A673 (cell line): ENCODE measurements around the gene GPM6B.

Source experiments
- EZH2 ChIP-seq: fragments of 200-600 bp; sonication (generic); IDR thresholded peaks from 2 replicates; pipeline ENCODE4 v1.6.1; 2017; ENCODE audit warnings: borderline replicate concordance, low read depth, mild to moderate bottlenecking, mixed read lengths, antibody characterized with exemption, low read length; ENCODE audit not compliant: poor library complexity, severe bottlenecking
- TF ChIP-seq, protein P1 (sequence below): fragments of 300-800, 200-600 bp; sonication (generic); conservative IDR thresholded peaks from 2 replicates; pipeline ENCODE4 v1.5.1; 2017; ENCODE audit warnings: low read depth, mild to moderate bottlenecking, antibody characterized with exemption, low read length, moderate library complexity, mixed read lengths

DNA sequence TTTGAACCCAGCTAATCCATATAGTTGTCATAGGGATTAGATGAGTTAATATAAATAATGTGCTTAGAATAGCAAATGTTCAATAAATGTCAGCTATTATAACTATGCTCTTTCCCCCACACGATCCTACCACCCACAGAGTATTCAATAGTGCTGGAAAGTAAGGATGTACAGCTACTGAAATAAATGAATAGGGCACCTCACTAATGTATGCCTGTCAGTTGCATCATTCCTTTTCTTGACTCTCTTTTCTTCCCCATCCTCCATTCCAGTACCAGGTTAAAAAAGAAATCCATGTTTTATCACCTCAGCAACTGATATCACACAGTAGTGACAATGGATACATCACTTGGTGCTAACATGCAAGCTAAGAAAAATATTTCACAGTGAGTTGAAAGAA lies 42.8 kb upstream of the GPM6B start:
- TF ChIP-seq, protein P1, sequence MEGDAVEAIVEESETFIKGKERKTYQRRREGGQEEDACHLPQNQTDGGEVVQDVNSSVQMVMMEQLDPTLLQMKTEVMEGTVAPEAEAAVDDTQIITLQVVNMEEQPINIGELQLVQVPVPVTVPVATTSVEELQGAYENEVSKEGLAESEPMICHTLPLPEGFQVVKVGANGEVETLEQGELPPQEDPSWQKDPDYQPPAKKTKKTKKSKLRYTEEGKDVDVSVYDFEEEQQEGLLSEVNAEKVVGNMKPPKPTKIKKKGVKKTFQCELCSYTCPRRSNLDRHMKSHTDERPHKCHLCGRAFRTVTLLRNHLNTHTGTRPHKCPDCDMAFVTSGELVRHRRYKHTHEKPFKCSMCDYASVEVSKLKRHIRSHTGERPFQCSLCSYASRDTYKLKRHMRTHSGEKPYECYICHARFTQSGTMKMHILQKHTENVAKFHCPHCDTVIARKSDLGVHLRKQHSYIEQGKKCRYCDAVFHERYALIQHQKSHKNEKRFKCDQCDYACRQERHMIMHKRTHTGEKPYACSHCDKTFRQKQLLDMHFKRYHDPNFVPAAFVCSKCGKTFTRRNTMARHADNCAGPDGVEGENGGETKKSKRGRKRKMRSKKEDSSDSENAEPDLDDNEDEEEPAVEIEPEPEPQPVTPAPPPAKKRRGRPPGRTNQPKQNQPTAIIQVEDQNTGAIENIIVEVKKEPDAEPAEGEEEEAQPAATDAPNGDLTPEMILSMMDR, result no peak
- no peak for TF ChIP-seq EZH2
